Right atrium auricular region (tissue), 2 donors: ENCODE data around the gene MAPKAPK3. TPM values are rescaled to one million over a fixed set of nuclear protein-coding genes. Genes with fewer than 3 reads are reported as not detected.

Source experiments
- DNase-seq: peaks from one replicate; pipeline ENCODE4 v3.0.0-alpha.2; 2019; ENCODE audit warnings: low spot score
- H3K27ac ChIP-seq, 2 donors: fragments of 200-600 bp; sonication (generic); 1 replicate in 1 of 2; 2 replicates in 1 of 2; pipeline ENCODE4 v1.5.1; 2016 to 2019
- H3K27me3 ChIP-seq, 2 donors: fragments of 200-600 bp; sonication (generic); one replicate each; pipeline versions ENCODE4 v1.5.1 to v1.6.0; 2017 to 2019
- H3K36me3 ChIP-seq: fragments of 200-600 bp; sonication (generic); one replicate; pipeline ENCODE4 v1.5.1; 2016
- H3K4me1 ChIP-seq, 2 donors: fragments of 200-600 bp; sonication (generic); one replicate each; pipeline versions ENCODE4 v1.5.1 to v1.6.0; 2017 to 2019
- H3K4me3 ChIP-seq, 2 donors: fragments of 200-600 bp; sonication (generic); 1 replicate in 1 of 2; 2 replicates in 1 of 2; pipeline ENCODE4 v1.5.1; 2017 to 2019; ENCODE audit warnings: mild to moderate bottlenecking in 1 of 2, moderate library complexity in 1 of 2
- H3K9me3 ChIP-seq, 2 donors: fragments of 200-600 bp; sonication (generic); one replicate each; pipeline ENCODE4 v1.5.1; 2019
- CTCF ChIP-seq, 2 donors: fragments of 200-600 bp; sonication (generic); IDR thresholded peaks; one replicate each; pipeline ENCODE4 v1.5.1; 2019; ENCODE audit warnings: antibody characterized with exemption in 2 of 2
- total RNA-seq, 2 donors: library from RNA; depleted of rRNA; stranded (reverse); fragments of >200 nt; gene quantifications; one replicate each; pipeline ENCODE4 v1.1.0, GENCODE V29; 2016

Gene MAPKAPK3
- total RNA-seq, 2 donors from 2014 or later, result 148 to 187 TPM

- no peaks in the 10 kb centered on the region for H3K9me3 ChIP-seq
- peak within 1 kb of the TSS; percentile 72 to 83 for H3K27ac ChIP-seq
- peak within 1 kb of the TSS; percentile 55 to 66 for H3K4me3 ChIP-seq
- peaks cover 0 to 63% of the 10 kb centered on the region in 2 donors for H3K4me1 ChIP-seq
- peaks cover 14% of the 10 kb centered on the region for H3K36me3 ChIP-seq
- no peak for TF ChIP-seq CTCF (IDR thresholded peaks at IDR 0.05)
- DNase-seq, result peak; percentile 96
- no peaks in the 10 kb centered on the region for H3K27me3 ChIP-seq
These were observed 5.3 kb upstream of the MAPKAPK3 start, which contains the start of gene CISH for GRCh38 chr3:50611464-50612233. TSS of gene CISH (minus strand) at chr3:50611774. CDS start at chr3:50611650, 124 bp downstream.

- H3K27me3 ChIP-seq, result no peaks in the 10 kb centered on the region
- DNase-seq, result no peak
- peaks cover 0 to 56% of the 10 kb centered on the region in 2 donors for H3K4me1 ChIP-seq
- no peak for TF ChIP-seq CTCF (IDR thresholded peaks at IDR 0.05)
- H3K27ac ChIP-seq, result peak overlapping the region; percentile 72 to 83
- H3K4me3 ChIP-seq, result peak overlapping the region; percentile 55 to 66
- peaks cover 8% of the 10 kb centered on the region for H3K36me3 ChIP-seq
- H3K9me3 ChIP-seq, result no peaks in the 10 kb centered on the region
These were observed 4.6 kb upstream of the MAPKAPK3 start for GRCh38 chr3:50612234-50612882.

GRCh38 chr3:50612970-50613846, 3.7 kb upstream of the MAPKAPK3 start:
- Histone ChIP-seq H3K9me3 (no peaks in the 10 kb centered on the region), H3K27ac (peak overlapping the region in 1 of 2 donors; percentile 83), H3K36me3 (no peaks in the 10 kb centered on the region), H3K27me3 (no peaks in the 10 kb centered on the region), H3K4me3 (peak overlapping the region in 1 of 2 donors; percentile 66), H3K4me1 (peaks cover 0 to 54% of the 10 kb centered on the region in 2 donors)
- TF ChIP-seq CTCF (IDR thresholded peaks at IDR 0.05), result no peak
- DNase-seq, result no peak

GRCh38 chr3:50615190-50615589, 1.8 kb upstream of the MAPKAPK3 start:
- H3K36me3 ChIP-seq, result no peaks in the 10 kb centered on the region
- TF ChIP-seq CTCF (IDR thresholded peaks at IDR 0.05), result no peak
- peaks cover 0 to 65% of the 10 kb centered on the region in 2 donors for H3K4me1 ChIP-seq
- no peak overlapping the region for H3K27ac ChIP-seq
- DNase-seq, result no peak
- H3K9me3 ChIP-seq, result no peaks in the 10 kb centered on the region
- no peaks in the 10 kb centered on the region for H3K27me3 ChIP-seq
- no peak overlapping the region for H3K4me3 ChIP-seq

GRCh38 chr3:50616003-50616769, 765 bp upstream of the MAPKAPK3 start:
- peak; percentile 99 to 100 for TF ChIP-seq CTCF (IDR thresholded peaks at IDR 0.05)
- peak; percentile 86 for DNase-seq
- Histone ChIP-seq H3K4me3 (peak overlapping the region; percentile 90 to 92), H3K27ac (peak overlapping the region; percentile 97 to 98), H3K27me3 (no peaks in the 10 kb centered on the region), H3K36me3 (no peaks in the 10 kb centered on the region), H3K9me3 (no peaks in the 10 kb centered on the region), H3K4me1 (peaks cover 0 to 63% of the 10 kb centered on the region in 2 donors)
